Stomach (tissue), 9 donors: ENCODE measurements around the gene GRAMD4. TPM values are rescaled to one million over a fixed set of nuclear protein-coding genes. Genes with fewer than 3 reads are reported as not detected.

Experiments used
- DNase-seq, 2 donors: peaks; one replicate each; pipeline versions ENCODE4 v3.0.0 to v3.0.0-alpha.2; 2013 to 2019
- H3K27ac ChIP-seq, 5 donors: fragments of 200-600 bp in 4 of 5; sonication (generic) in 4 of 5; one replicate each; pipeline ENCODE4 v1.5.1; 2013 to 2019; ENCODE audit warnings: mild to moderate bottlenecking in 1 of 5, moderate library complexity in 1 of 5
- H3K27me3 ChIP-seq, 3 donors: fragments of 200-600 bp; sonication (generic); one replicate each; pipeline ENCODE4 v1.5.1; 2017 to 2019; ENCODE audit warnings: mixed run types in 1 of 3
- H3K36me3 ChIP-seq, 4 donors: fragments of 200-600 bp; sonication (generic); 1 replicate in 3 of 4; 2 replicates in 1 of 4; pipeline ENCODE4 v1.5.1; 2016 to 2019
- H3K4me1 ChIP-seq, 4 donors: fragments of 200-600 bp; sonication (generic); one replicate each; pipeline ENCODE4 v1.5.1; 2016 to 2019
- H3K4me3 ChIP-seq, 4 donors: fragments of 200-600 bp; sonication (generic) in 3 of 4; one replicate each; pipeline ENCODE4 v1.5.1; 2016 to 2019; ENCODE audit warnings: mild to moderate bottlenecking in 1 of 4
- H3K9me3 ChIP-seq, 4 donors: fragments of 200-600 bp; sonication (generic); one replicate each; pipeline ENCODE4 v1.5.1; 2016 to 2019
- CTCF ChIP-seq, 7 experiments: fragments of 450-650 bp in 4 of 7; fragments of 200-600 bp in 3 of 7; sonication (generic) in 3 of 7; IDR thresholded peaks; one replicate each; pipeline ENCODE4 v1.5.1; 2016 to 2019; ENCODE audit warnings: antibody characterized with exemption in 7 of 7, control low read depth in 2 of 7, mild to moderate bottlenecking in 1 of 7
- EP300 ChIP-seq: sonication (generic); formaldehyde crosslinking; IDR thresholded peaks from one replicate; pipeline ENCODE4 v1.6.1; 2017; ENCODE audit warnings: antibody characterized with exemption
- POLR2A ChIP-seq, 4 donors: fragments of 450-650 bp; IDR thresholded peaks; one replicate each; pipeline ENCODE4 v1.6.1; 2016; ENCODE audit warnings: antibody characterized with exemption in 4 of 4, control low read depth in 2 of 4, mild to moderate bottlenecking in 1 of 4, moderate library complexity in 1 of 4
- POLR2AphosphoS5 ChIP-seq, 3 donors: sonication (generic); formaldehyde crosslinking; IDR thresholded peaks; one replicate each; pipeline ENCODE4 v1.6.1; 2016; ENCODE audit warnings: antibody characterized with exemption in 3 of 3
- WGBS, 5 donors: extraction: QIAGEN DNeasy Blood & Tissue Kit in 3 of 5; methylation state at CpG; one replicate each; pipeline versions ENCODE4 v1.1.5 to v1.1.7; 2013 to 2018; 5-methylcytosine and 5-hydroxymethylcytosine counted together
- intact Hi-C: fragments of 100-400 bp; cut with DNase I; formaldehyde crosslinking; loops from one replicate; pipeline ENCODE4 v1.15.1; 2023; ENCODE audit warnings: low total_unique reads
- polyA plus RNA-seq, 3 donors: library from polyadenylated mRNA; stranded (reverse); fragments of 200-250 nt; gene quantifications; one replicate each; pipeline ENCODE4 v1.2.3, GENCODE V29; 2013
- total RNA-seq, 5 donors: library from RNA; depleted of rRNA; stranded (reverse); fragments of >200 nt; gene quantifications; one replicate each; pipeline versions ENCODE4 v1.1.0 to v1.2.3, GENCODE V29; 2014 to 2016
- donor health status: healthy with polysubstance abuse.
- donor health status: Bipolar disorder and iron deficiency.
- donor health status: healthy.

The GRAMD4 gene
- total and polyA plus RNA-seq, 8 donors, result 7.4 to 452 (median 21.0) TPM

DNA sequence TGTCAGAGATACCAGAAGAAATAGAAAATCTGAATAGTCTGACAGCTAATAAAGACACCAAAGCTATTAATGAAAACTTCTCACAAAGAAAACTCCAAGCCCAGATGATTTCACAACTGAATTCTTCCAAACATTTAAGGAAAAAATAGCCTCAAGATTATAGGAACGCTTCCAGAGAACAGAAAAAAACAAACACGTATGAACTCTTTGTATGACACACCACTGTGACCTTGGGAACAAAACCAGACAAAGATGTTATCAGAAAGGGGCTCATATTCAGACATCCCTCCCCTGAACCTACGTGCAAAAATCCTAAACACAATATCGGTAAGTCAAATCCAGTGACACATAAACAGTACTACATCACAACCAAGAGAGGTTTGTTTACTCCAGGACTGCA is 94.4 kb downstream of the GRAMD4 start:
- peaks cover 0 to 20% (median 7%) of the 10 kb centered on the region in 4 donors for H3K4me1 ChIP-seq
- H3K9me3 ChIP-seq, result no peaks in the 10 kb centered on the region
- no peak for TF ChIP-seq POLR2A (IDR thresholded peaks at IDR 0.05)
- no peak for TF ChIP-seq EP300
- no peak for TF ChIP-seq POLR2AphosphoS5 (IDR thresholded peaks at IDR 0.05)
- no peak for TF ChIP-seq CTCF (IDR thresholded peaks at IDR 0.05)
- H3K4me3 ChIP-seq, result no peak overlapping the region
- intact Hi-C loops, result no loop called here
- peaks cover 46 to 85% (median 79%) of the 10 kb centered on the region in 4 donors for H3K36me3 ChIP-seq
- 48 to 58% (median 55%) methylated on average over 4 of the region's 4 CpGs for WGBS, 5 donors
- H3K27ac ChIP-seq, result no peak overlapping the region
- DNase-seq, result no peak
- H3K27me3 ChIP-seq, result no peaks in the 10 kb centered on the region

- no peaks in the 10 kb centered on the region for H3K9me3 ChIP-seq
- peaks cover 34 to 90% (median 79%) of the 10 kb centered on the region in 4 donors for H3K36me3 ChIP-seq
- WGBS, 5 donors, result 92 to 97% (median 94%) methylated on average over 11 of the region's 11 CpGs
- no peak overlapping the region for H3K27ac ChIP-seq
- no peak for DNase-seq
- TF ChIP-seq EP300 (no peak), CTCF (IDR thresholded peaks at IDR 0.05) (no peak), POLR2AphosphoS5 (IDR thresholded peaks at IDR 0.05) (no peak), POLR2A (IDR thresholded peaks at IDR 0.05) (no peak)
- H3K27me3 ChIP-seq, result no peaks in the 10 kb centered on the region
- peaks cover 0 to 6% (median 2%) of the 10 kb centered on the region in 4 donors for H3K4me1 ChIP-seq
- no peak overlapping the region for H3K4me3 ChIP-seq
- intact Hi-C loops, result no loop called here
These were observed 99.7 kb downstream of the GRAMD4 start for GRCh38 chr22:46719921-46720320.

DNA sequence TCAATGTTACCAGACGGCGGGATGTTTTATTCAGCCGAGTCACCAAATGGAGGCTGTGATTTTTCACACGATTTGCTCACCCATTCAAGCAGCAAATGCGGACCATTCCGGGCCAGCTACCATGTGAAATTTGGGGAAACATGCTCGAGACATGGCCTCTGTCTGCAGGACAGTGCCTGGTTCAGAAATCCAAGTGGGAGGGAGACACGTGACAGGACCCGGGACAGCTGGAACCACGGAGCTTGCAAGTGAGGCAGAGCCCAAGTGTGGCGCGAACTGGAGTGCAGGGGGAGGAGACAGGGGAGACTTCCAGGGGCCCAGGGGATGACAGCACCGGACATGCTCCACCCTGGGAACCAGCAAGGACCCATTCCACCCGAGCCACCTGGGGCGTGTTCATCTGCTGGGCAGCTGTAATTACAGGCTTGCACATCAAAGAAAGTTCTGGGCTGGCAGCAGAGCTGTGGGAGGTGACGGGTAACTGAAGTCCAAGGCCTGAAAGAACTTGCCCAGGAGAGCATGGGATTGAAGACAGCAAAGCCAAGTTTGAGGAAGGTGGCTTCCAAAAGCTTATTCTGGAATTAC is 101.4 kb downstream of the GRAMD4 start:
- H3K9me3 ChIP-seq, result no peaks in the 10 kb centered on the region
- no peaks in the 10 kb centered on the region for H3K27me3 ChIP-seq
- peaks cover 7 to 18% (median 11%) of the 10 kb centered on the region in 4 donors for H3K4me1 ChIP-seq
- no peak for DNase-seq
- no peak overlapping the region for H3K27ac ChIP-seq
- peaks cover 34 to 90% (median 68%) of the 10 kb centered on the region in 4 donors for H3K36me3 ChIP-seq
- H3K4me3 ChIP-seq, result no peak overlapping the region
- TF ChIP-seq POLR2A (IDR thresholded peaks at IDR 0.05), result no peak
- TF ChIP-seq EP300, result no peak
- no peak for TF ChIP-seq CTCF (IDR thresholded peaks at IDR 0.05)
- TF ChIP-seq POLR2AphosphoS5 (IDR thresholded peaks at IDR 0.05), result no peak
- WGBS, 5 donors, result 84 to 93% (median 92%) methylated on average over 15 to 16 of the region's 16 CpGs
- intact Hi-C loops, result no loop called here

DNA sequence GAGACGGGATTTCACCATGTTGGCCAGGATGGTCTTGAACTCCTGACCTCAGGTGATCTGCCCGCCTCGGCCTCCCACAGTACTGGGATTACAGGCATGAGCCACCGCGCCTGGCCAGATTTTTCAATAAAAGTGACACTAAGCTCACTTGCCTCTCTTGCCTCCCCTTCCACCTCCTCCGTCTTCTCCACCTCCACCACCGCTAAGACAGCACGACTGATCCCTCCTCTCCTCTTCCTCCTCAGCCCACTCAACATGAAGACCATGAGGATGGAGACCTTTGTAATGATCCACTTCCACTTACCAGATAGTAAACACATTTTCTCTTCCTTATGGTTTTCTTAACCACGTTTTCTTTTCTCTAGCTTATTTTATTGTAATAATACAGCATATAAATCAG is 103.7 kb downstream of the GRAMD4 start:
- H3K4me3 ChIP-seq, result no peak overlapping the region
- H3K27ac ChIP-seq, result no peak overlapping the region
- no peaks in the 10 kb centered on the region for H3K9me3 ChIP-seq
- TF ChIP-seq POLR2AphosphoS5 (IDR thresholded peaks at IDR 0.05) (no peak), CTCF (IDR thresholded peaks at IDR 0.05) (no peak), POLR2A (IDR thresholded peaks at IDR 0.05) (no peak), EP300 (no peak)
- 90 to 95% (median 94%) methylated on average over 9 of the region's 9 CpGs for WGBS, 5 donors
- H3K4me1 ChIP-seq, result peaks cover 16 to 39% (median 27%) of the 10 kb centered on the region in 4 donors
- no peak for DNase-seq
- peaks cover 18 to 86% (median 49%) of the 10 kb centered on the region in 4 donors for H3K36me3 ChIP-seq
- no peaks in the 10 kb centered on the region for H3K27me3 ChIP-seq
- intact Hi-C loops, result no loop called here
